Measurements from ENCODE around the gene ARHGDIG. TPM values are rescaled to one million over a fixed set of nuclear protein-coding genes. Genes with fewer than 3 reads are reported as not detected.
A peak's percentile ranks its signal among the peaks of the same experiment; 100 is the strongest.

Gene ARHGDIG
- total RNA-seq, result 1 to 10 TPM; 5.9 to 6.8 TPM

DNA sequence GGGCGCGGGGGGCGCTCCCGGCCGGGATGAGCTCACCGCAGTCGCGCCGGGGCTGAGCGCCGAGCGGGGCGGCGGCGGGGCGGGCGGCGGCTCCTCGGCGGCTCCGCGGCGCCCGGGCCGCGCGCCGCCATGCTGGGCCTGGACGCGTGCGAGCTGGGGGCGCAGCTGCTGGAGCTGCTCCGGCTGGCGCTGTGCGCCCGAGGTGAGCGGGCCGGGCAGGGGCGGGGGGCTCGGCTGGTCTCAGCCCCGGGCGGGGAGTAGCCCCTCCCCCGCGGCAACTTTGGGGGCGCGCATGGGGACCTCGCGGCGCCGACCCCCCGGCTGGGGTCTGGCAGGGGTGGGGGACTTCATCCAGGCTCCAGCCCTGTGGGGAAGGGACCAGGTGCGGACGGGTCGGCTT is at the start of gene ARHGDIG:
TSS of gene ARHGDIG (plus strand) at position 40 of the 400 bp plus-strand sequence. CDS start at position 130, 90 bp downstream.
- TF ChIP-seq, protein P1, sequence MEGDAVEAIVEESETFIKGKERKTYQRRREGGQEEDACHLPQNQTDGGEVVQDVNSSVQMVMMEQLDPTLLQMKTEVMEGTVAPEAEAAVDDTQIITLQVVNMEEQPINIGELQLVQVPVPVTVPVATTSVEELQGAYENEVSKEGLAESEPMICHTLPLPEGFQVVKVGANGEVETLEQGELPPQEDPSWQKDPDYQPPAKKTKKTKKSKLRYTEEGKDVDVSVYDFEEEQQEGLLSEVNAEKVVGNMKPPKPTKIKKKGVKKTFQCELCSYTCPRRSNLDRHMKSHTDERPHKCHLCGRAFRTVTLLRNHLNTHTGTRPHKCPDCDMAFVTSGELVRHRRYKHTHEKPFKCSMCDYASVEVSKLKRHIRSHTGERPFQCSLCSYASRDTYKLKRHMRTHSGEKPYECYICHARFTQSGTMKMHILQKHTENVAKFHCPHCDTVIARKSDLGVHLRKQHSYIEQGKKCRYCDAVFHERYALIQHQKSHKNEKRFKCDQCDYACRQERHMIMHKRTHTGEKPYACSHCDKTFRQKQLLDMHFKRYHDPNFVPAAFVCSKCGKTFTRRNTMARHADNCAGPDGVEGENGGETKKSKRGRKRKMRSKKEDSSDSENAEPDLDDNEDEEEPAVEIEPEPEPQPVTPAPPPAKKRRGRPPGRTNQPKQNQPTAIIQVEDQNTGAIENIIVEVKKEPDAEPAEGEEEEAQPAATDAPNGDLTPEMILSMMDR (IDR thresholded peaks at IDR 0.05), result no peak
- Histone ChIP-seq H3K27ac (no peak within 1 kb of the TSS), H3K27me3 (no peaks in the 10 kb centered on the region), H3K4me1 (peaks cover 0 to 24% of the 10 kb centered on the region in 2 donors), H3K9me3 (no peaks in the 10 kb centered on the region), H3K4me3 (peak within 1 kb of the TSS; percentile 33 to 49), H3K36me3 (no peaks in the 10 kb centered on the region)
- no peak for DNase-seq (ENCODE audit: low spot score)

DNA sequence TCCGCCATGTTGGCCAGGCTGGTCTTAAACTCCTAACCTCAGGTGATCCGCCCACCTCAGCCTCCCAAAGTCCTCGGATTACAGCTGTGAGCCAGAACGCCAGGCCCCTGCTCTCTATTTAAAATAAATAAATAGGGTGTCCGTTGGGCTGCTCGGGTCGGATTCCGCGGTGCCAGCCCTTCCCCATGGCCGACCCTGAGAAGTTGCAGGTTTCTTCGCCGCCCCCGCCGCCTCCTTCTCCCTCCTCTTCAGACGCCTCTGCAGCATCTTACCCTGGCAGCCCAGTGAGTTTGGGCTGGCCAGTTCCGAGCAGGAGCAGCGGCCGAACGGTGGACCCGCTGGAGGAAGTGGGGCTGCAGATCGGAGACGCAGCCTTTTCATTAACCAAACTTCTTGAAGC is 49.4 kb upstream of the ARHGDIG start:
- Histone ChIP-seq H3K9me3 (no peaks in the 10 kb centered on the region), H3K4me3 (no peak overlapping the region), H3K27me3 (no peaks in the 10 kb centered on the region), H3K36me3 (peaks cover 22% of the 10 kb centered on the region), H3K27ac (no peak overlapping the region), H3K4me1 (peaks cover 0 to 26% of the 10 kb centered on the region in 2 donors)
- DNase-seq (ENCODE audit: low spot score), result no peak
- TF ChIP-seq, protein P1 (IDR thresholded peaks at IDR 0.05), result no peak

DNA sequence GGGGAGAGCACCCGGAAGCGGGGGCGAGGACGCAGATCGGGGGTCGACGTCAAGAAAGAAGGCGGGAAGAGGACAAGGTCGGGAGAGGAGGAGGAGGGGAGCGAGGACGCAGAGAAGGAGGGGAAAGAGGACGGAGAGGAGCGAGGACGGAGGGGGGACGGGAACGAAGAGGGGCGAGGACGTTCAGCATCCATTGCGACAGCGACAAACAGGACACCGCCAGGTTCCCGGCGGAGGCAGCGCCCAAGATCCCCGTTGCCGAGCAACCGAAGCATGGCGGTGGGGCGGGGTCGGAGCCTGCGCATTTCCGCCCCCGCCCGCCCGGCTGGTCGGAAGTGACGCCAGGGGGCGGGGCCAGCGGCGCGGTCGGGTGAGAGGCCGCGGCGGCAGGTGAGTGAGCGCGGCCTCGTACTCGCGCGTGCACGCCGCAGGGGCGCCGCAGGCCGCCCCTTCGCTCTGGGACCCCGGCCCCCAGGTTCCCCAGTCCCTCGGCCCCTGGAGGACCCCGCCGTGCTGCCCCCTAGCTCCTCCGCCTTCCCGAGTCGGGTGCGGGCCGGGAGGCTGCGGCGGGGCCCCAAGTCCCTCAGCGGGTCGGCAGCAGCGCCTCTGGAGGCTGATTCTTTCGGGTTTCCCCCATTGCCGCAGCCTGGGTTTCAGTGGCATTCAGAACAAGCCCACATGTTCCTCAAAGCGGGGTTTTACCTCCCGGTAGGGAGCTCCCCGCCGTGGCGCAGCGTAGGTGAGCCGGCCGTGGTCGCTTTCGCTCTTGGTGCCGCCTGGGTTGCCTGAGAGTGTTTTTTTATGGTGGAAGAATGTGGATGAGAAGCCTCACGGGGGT is 45.7 kb upstream of the ARHGDIG start, which contains the start of gene FAM234A:
TSS of gene FAM234A (plus strand) at position 354 of the 838 bp plus-strand sequence. CDS start 19,593 bp downstream, outside the sequence.
- Histone ChIP-seq H3K4me1 (peaks cover 0 to 19% of the 10 kb centered on the region in 2 donors), H3K27ac (peak within 1 kb of the TSS; percentile 98 to 99), H3K9me3 (no peaks in the 10 kb centered on the region), H3K36me3 (no peaks in the 10 kb centered on the region), H3K27me3 (no peaks in the 10 kb centered on the region), H3K4me3 (peak within 1 kb of the TSS; percentile 87)
- TF ChIP-seq, protein P1 (IDR thresholded peaks at IDR 0.05), result peak in 1 of 2 donors; percentile 50
- peak; percentile 95 for DNase-seq (ENCODE audit: low spot score)

- H3K4me3 ChIP-seq, result no peak overlapping the region
- no peaks in the 10 kb centered on the region for H3K9me3 ChIP-seq
- no peaks in the 10 kb centered on the region for H3K36me3 ChIP-seq
- no peak for DNase-seq (ENCODE audit: low spot score)
- TF ChIP-seq, protein P1 (IDR thresholded peaks at IDR 0.05), result no peak
- H3K27ac ChIP-seq, result peak overlapping the region; percentile 62 to 63
- peaks cover 0 to 53% of the 10 kb centered on the region in 2 donors for H3K4me1 ChIP-seq
- H3K27me3 ChIP-seq, result no peaks in the 10 kb centered on the region
These were observed 40.5 kb upstream of the ARHGDIG start for GRCh38 chr16:239948-240277.

DNA sequence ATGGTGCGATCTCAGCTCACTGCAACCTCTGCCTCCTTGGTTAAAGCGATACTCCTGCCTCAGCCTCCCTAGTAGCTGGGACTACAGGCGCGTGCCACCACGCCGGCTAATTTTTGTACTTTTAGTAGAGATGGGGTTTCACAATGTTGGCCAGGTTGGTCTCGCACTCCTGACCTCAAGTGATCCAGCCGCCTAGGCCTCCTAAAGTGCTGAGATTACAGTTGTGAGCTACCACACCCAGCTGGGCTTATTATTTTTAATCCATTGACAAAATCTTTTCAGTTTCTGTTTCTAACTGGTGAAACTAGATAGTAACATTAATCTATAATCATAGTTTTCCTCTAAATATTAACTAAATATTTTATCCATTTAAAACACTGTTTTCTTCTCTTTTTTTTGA is 39.8 kb upstream of the ARHGDIG start:
- Histone ChIP-seq H3K27ac (peak overlapping the region; percentile 62 to 63), H3K4me1 (peaks cover 0 to 51% of the 10 kb centered on the region in 2 donors), H3K27me3 (no peaks in the 10 kb centered on the region), H3K9me3 (no peaks in the 10 kb centered on the region), H3K36me3 (no peaks in the 10 kb centered on the region), H3K4me3 (no peak overlapping the region)
- no peak for DNase-seq (ENCODE audit: low spot score)
- TF ChIP-seq, protein P1 (IDR thresholded peaks at IDR 0.05), result no peak

Data from right atrium auricular region (tissue), 2 donors.